Omental fat pad (tissue), 4 donors: ENCODE data around the gene MLYCD. TPM values are rescaled to one million over a fixed set of nuclear protein-coding genes. Genes with fewer than 3 reads are reported as not detected.
"Not testable (repeated sequence)": the region's sequence is repeated elsewhere in the genome, so short reads cannot be mapped to it uniquely, and the experiment has no call there.

ENCODE experiments used
- ATAC-seq: fragments of 150-250 bp; one replicate; pipeline ENCODE4 v1.9.1; 2016; ENCODE audit warnings: mild to moderate bottlenecking, moderate library complexity; ENCODE audit not compliant: low FRiP score
- DNase-seq: peaks from one replicate; pipeline ENCODE4 v3.0.0-alpha.2; 2019; ENCODE audit warnings: low spot score
- CTCF ChIP-seq, 3 donors: fragments of 450-650 bp; IDR thresholded peaks; one replicate each; pipeline ENCODE4 v1.5.1; 2016 to 2017; ENCODE audit warnings: antibody characterized with exemption in 3 of 3, mild to moderate bottlenecking in 3 of 3, moderate library complexity in 2 of 3
- total RNA-seq, 4 donors: library from RNA; depleted of rRNA; stranded (reverse); fragments of >200 nt; gene quantifications; one replicate each; pipeline ENCODE4 v1.1.0, GENCODE V29; 2016

Gene MLYCD
- total RNA-seq, 4 donors from 2014 or later: 8.4 to 17.8 (median 10.6) TPM

- DNase-seq: no peak
- TF ChIP-seq CTCF (IDR thresholded peaks at IDR 0.05): no peak
- ATAC-seq: no peak
These were observed 47.4 kb downstream of the MLYCD start for GRCh38 chr16:83946154-83946780.

DNA sequence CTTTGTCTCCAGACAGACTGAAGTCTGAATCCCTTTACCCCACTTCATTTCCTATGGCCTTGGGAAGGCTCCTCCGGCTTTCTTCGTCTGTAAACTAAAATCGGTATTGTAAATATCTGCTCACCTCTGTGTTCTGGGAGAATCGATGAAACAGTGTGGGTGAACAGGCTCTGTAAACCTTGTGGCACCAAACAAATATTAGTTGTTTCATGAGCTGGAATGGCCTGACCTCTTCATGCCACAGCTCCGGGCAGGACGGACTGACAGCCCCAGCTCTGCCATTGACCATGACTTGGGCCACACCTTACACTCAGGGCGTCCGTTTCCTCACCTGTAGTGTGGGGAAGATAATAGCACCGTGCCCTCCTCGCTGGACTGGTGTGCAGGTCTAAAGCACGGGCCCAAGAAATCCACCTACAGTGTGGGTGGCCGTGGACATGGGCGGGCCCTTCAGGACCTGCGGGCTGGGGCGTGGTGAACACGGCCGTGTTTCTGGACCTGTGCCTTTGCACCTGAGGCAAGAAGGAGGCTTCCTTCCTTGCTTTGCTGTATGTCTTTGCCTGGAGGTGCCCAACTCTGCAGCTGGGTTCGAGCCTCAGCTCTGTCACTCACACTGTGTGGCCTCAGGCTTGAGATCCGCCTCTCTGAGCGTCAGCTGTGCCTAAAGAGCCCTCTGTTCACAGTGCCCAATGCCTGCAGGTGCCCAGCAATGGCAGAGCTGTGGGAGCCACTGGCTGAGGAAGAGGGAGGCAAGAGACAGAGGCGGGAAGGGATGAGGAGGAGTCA lies 48.1 kb downstream of the MLYCD start:
- ATAC-seq: no peak

DNA sequence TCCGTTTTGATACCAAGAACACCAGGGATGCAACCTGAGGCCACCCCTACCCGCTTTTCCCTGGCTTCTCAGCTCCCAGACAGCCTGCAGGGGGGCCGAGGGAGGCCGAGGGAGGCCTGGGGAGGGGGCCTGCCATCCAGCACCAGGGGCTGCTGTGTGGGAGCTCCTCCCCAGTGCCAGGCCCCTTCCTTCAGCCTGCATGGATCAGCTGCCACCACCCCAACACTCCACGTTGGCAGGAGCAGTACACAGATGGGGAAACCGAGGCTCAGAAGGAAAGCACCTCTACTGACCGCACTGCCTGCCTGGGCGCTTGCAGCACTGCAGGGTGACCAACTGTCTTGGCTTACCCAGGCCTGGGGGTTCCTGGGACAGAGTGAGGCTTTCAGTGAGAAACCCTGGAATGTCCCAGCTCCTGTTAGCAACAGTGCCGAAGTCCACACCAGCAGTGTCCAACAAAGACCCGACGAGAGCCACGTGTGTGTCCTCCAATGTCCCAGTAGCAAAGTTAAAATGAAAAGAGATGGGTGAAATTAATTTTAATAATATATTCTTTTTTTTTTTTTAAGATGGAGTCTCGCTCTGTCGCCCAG lies 48.8 kb downstream of the MLYCD start:
- DNase-seq: no peak
- ATAC-seq: no peak
- no peak for TF ChIP-seq CTCF (IDR thresholded peaks at IDR 0.05)

More for the DNA sequence above, 48.1 kb downstream of the MLYCD start:
- no peak for DNase-seq
- no peak for TF ChIP-seq CTCF (IDR thresholded peaks at IDR 0.05)

GRCh38 chr16:83948914-83949723 lies 50.2 kb downstream of the MLYCD start:
- no peak for TF ChIP-seq CTCF (IDR thresholded peaks at IDR 0.05)
- no peak for ATAC-seq

GRCh38 chr16:83949724-83950001 lies 50.7 kb downstream of the MLYCD start:
- TF ChIP-seq CTCF (IDR thresholded peaks at IDR 0.05): no peak
- no peak for ATAC-seq
- DNase-seq: no peak

More at GRCh38 chr16:83948914-83949723, 50.2 kb downstream of the MLYCD start:
- no peak for DNase-seq

DNA sequence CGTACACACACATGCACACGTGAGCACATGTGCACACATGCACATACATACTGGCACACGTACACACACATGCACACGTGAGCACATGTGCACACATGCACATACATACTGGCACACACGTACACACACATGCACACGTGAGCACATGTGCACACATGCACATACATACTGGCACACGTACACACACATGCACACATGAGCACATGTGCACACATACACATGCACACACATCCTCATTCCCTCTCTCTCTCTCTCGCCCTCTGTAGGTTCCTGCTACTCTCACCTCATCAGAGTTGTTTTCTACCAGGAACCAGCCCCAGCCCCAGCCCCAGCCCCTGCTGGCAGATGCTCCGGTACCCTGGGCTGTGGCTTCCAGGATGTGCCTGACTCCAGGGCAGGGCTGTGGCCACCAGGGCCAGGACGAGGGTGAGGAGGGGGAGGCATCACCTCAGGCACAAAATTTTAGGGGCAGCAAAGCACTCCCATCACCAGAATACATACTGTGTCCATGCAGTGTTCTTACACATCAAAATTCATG lies 52.0 kb downstream of the MLYCD start:
- not testable (repeated sequence) for DNase-seq, ATAC-seq

DNA sequence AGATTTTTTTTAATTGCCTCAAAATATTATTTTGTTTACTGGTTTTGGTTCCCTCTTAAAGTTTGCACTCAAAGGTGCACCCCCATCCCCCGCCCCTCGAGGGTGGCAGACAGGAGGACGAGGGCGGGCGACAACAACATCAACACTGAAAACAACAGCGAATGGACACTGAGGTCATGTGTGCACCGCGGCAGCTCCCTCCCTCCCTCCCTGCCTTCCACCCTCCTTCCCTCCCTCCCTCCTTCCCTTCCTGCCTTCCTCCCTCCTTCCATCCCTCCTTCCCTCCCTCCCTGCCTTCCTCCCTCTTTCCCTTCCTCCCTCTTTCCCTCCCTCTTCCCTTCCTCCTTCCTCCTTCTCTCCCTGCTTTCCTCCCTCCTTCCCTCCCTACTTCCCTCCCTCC lies 52.6 kb downstream of the MLYCD start:
- no peak for DNase-seq
- no peak for ATAC-seq
- TF ChIP-seq CTCF (IDR thresholded peaks at IDR 0.05): no peak
